Measurements from ENCODE around the gene MEGF11. TPM values are rescaled to one million over a fixed set of nuclear protein-coding genes. Genes with fewer than 3 reads are reported as not detected.
"Not testable (repeated sequence)": the region's sequence is repeated elsewhere in the genome, so short reads cannot be mapped to it uniquely, and the experiment has no call there.

MEGF11 gene
- total RNA-seq, 1 experiment from 2014 or later: not detected

GRCh38 chr15:66006986-66007385 lies 246.6 kb downstream of the MEGF11 start:
- no peaks in the 10 kb centered on the region for H3F3A ChIP-seq (ENCODE audit: insufficient read depth, low read depth)
- H4K20me1 ChIP-seq (ENCODE audit: insufficient read depth): no peaks in the 10 kb centered on the region
- H3K36me3 ChIP-seq (ENCODE audit: low read depth): no peaks in the 10 kb centered on the region
- ChIA-PET CTCF (no interaction called here), POLR2A (ENCODE audit: unreplicated experiment) (no interaction called here)
- H3K79me2 ChIP-seq (ENCODE audit: low read depth): no peaks in the 10 kb centered on the region
- H3K4me1 ChIP-seq (replicated peaks; ENCODE audit: insufficient read depth): peaks cover 13% of the 10 kb centered on the region; the same call in 1 of the 2 replicates
- no peak overlapping the region for H3K27ac ChIP-seq
- peak in 1 of 2 experiments; percentile 63 for DNase-seq
- intact Hi-C loops (cut with micrococcal nuclease; ENCODE audit: unreplicated experiment): no loop called here
- H3K27me3 ChIP-seq (ENCODE audit: insufficient read depth, low read depth): no peaks in the 10 kb centered on the region
- H3K9me3 ChIP-seq (ENCODE audit: insufficient read depth, low read depth): no peaks in the 10 kb centered on the region
- H3K9me2 ChIP-seq (ENCODE audit: insufficient read depth): no peaks in the 10 kb centered on the region
- H3K4me3 ChIP-seq: no peak overlapping the region
- TF ChIP-seq, protein P1, sequence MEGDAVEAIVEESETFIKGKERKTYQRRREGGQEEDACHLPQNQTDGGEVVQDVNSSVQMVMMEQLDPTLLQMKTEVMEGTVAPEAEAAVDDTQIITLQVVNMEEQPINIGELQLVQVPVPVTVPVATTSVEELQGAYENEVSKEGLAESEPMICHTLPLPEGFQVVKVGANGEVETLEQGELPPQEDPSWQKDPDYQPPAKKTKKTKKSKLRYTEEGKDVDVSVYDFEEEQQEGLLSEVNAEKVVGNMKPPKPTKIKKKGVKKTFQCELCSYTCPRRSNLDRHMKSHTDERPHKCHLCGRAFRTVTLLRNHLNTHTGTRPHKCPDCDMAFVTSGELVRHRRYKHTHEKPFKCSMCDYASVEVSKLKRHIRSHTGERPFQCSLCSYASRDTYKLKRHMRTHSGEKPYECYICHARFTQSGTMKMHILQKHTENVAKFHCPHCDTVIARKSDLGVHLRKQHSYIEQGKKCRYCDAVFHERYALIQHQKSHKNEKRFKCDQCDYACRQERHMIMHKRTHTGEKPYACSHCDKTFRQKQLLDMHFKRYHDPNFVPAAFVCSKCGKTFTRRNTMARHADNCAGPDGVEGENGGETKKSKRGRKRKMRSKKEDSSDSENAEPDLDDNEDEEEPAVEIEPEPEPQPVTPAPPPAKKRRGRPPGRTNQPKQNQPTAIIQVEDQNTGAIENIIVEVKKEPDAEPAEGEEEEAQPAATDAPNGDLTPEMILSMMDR (conservative IDR thresholded peaks at IDR 0.05): no peak
- TF ChIP-seq EZH2 (IDR thresholded peaks at IDR 0.05; ENCODE audit: low read depth): no peak
- no TSS peak for BruUV-seq (replicated peaks)
- no peak overlapping the region for H2AFZ ChIP-seq
- no peak overlapping the region for H3K4me2 ChIP-seq

GRCh38 chr15:66004618-66005262 lies 248.8 kb downstream of the MEGF11 start:
- peak in 1 of 2 experiments; percentile 21 for DNase-seq
- Histone ChIP-seq H3K4me3 (no peak overlapping the region), H3K9me3 (ENCODE audit: insufficient read depth, low read depth) (no peaks in the 10 kb centered on the region), H3K36me3 (ENCODE audit: low read depth) (no peaks in the 10 kb centered on the region), H3K4me2 (no peak overlapping the region), H3K27ac (no peak overlapping the region), H4K20me1 (ENCODE audit: insufficient read depth) (no peaks in the 10 kb centered on the region), H3K4me1 (replicated peaks; ENCODE audit: insufficient read depth) (peaks cover 13% of the 10 kb centered on the region; the same call in 1 of the 2 replicates), H3K9me2 (ENCODE audit: insufficient read depth) (no peaks in the 10 kb centered on the region), H3K79me2 (ENCODE audit: low read depth) (no peaks in the 10 kb centered on the region), H3K27me3 (ENCODE audit: insufficient read depth, low read depth) (peaks cover 5% of the 10 kb centered on the region; the same call in 1 of the 2 replicates), H2AFZ (no peak overlapping the region), H3F3A (ENCODE audit: insufficient read depth, low read depth) (no peaks in the 10 kb centered on the region)
- no TSS peak for BruUV-seq (replicated peaks)
- intact Hi-C loops (cut with micrococcal nuclease; ENCODE audit: unreplicated experiment): no loop called here
- TF ChIP-seq, protein P1 (conservative IDR thresholded peaks at IDR 0.05): no peak
- no peak for TF ChIP-seq EZH2 (IDR thresholded peaks at IDR 0.05; ENCODE audit: low read depth)
- ChIA-PET CTCF (no interaction called here), POLR2A (ENCODE audit: unreplicated experiment) (no interaction called here)

DNA sequence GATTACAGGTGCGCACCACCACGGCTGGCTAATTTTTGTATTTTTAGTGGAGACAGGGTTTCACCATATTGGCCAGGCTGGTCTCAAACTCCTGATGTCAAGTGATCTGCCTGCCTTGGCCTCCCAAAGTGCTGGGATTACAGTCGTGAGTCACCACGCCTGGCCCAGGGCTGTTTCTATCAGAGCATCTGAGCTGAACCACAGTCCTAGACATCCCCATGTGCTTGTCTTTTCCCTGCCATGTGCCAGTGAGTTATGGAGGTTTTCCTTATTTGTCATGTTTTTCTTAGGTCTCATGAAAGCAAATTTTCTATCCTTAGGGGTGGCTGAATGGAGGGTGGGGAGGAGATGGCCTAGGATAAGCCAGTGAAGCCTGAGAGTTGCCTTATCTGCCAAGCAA lies 250.4 kb downstream of the MEGF11 start:
- POLR2A ChIA-PET (ENCODE audit: unreplicated experiment); H3K4me1 ChIP-seq (replicated peaks; ENCODE audit: insufficient read depth); H3F3A ChIP-seq (ENCODE audit: insufficient read depth, low read depth); H3K79me2 ChIP-seq (ENCODE audit: low read depth); H3K4me2 ChIP-seq; H3K36me3 ChIP-seq (ENCODE audit: low read depth); CTCF ChIA-PET; BruUV-seq (replicated peaks); intact Hi-C loops (cut with micrococcal nuclease; ENCODE audit: unreplicated experiment); H3K4me3 ChIP-seq; DNase-seq; H4K20me1 ChIP-seq (ENCODE audit: insufficient read depth); H3K9me2 ChIP-seq (ENCODE audit: insufficient read depth); H3K9me3 ChIP-seq (ENCODE audit: insufficient read depth, low read depth); H2AFZ ChIP-seq; H3K27ac ChIP-seq: not testable (repeated sequence)
- H3K27me3 ChIP-seq (ENCODE audit: insufficient read depth, low read depth): peaks cover 15% of the 10 kb centered on the region; the same call in 1 of the 2 replicates
